IMR-90 (cell line): ENCODE results near the gene PRR5. TPM values are rescaled to one million over a fixed set of nuclear protein-coding genes. Genes with fewer than 3 reads are reported as not detected.

Source experiments
- ATAC-seq: fragments of 200-7000 bp; cut with Tn5 transposase; 2 replicates; pipeline ENCODE4 v1.9.1; 2020; ENCODE audit warnings: low read depth, mild to moderate bottlenecking, moderate library complexity
- BruUV-seq: library from RNA; stranded (reverse); fragments of 400-500 nt; replicated peaks from 2 replicates; lab custom pipeline; 2021; lab: Mats Ljungman, UMichigan
- CTCF ChIA-PET: fragments of 300-600 bp; formaldehyde crosslinking; extraction: SDS; loops from one replicate; lab custom pipeline; 2021; ENCODE audit warnings: antibody characterized with exemption; lab: Yijun Ruan, JAX
- POLR2A ChIA-PET: fragments of 300-600 bp; sonication (Branson Sonifier 250); formaldehyde crosslinking; loops from one replicate; lab custom pipeline; 2022; ENCODE audit warnings: antibody characterized with exemption; ENCODE audit not compliant: unreplicated experiment; lab: Charles Lee
- DNase-seq: peaks from one replicate; pipeline ENCODE4 v3.0.0; 2013
- H2AFZ ChIP-seq: replicated peaks from 2 replicates; pipeline ENCODE3; 2013; ENCODE audit warnings: low read length, mild to moderate bottlenecking; ENCODE audit not compliant: poor library complexity
- H2AK5ac ChIP-seq: 2 replicates; pipeline ENCODE4 v1.6.1; 2013; ENCODE audit warnings: low read depth, low read length, inconsistent platforms
- H2AK9ac ChIP-seq: replicated peaks from 2 replicates; pipeline ENCODE3; 2013; ENCODE audit warnings: mild to moderate bottlenecking, low read depth, low read length, moderate library complexity; ENCODE audit not compliant: poor library complexity
- H2BK120ac ChIP-seq: 2 replicates; pipeline ENCODE4 v1.6.1; 2013; ENCODE audit warnings: low read depth, low read length, inconsistent platforms
- H2BK15ac ChIP-seq: 3 replicates; pipeline ENCODE4 v1.6.1; 2013; ENCODE audit warnings: low read depth, low read length, inconsistent platforms
- H2BK20ac ChIP-seq: 2 replicates; pipeline ENCODE4 v1.6.1; 2013; ENCODE audit warnings: low read depth, mild to moderate bottlenecking, inconsistent platforms, low read length, moderate library complexity
- H2BK5ac ChIP-seq: 2 replicates; pipeline ENCODE4 v1.6.1; 2013; ENCODE audit warnings: mild to moderate bottlenecking, low read depth, low read length, inconsistent platforms; ENCODE audit not compliant: poor library complexity, severe bottlenecking
- H3K14ac ChIP-seq: replicated peaks from 2 replicates; pipeline ENCODE4 v1.6.1; 2013; ENCODE audit warnings: low read depth, low read length, inconsistent platforms
- H3K18ac ChIP-seq: 2 replicates; pipeline ENCODE4 v1.6.1; 2013; ENCODE audit warnings: low read depth, low read length, control low read depth
- H3K23ac ChIP-seq: 2 replicates; pipeline ENCODE4 v1.6.1; 2013; ENCODE audit warnings: low read depth, low read length, inconsistent platforms
- H3K27ac ChIP-seq: 2 replicates; pipeline ENCODE4 v1.5.1; 2013; ENCODE audit warnings: mild to moderate bottlenecking, control low read depth, low read length; ENCODE audit not compliant: insufficient read depth
- H3K27me3 ChIP-seq: 2 replicates; pipeline ENCODE4 v1.6.1; 2013; ENCODE audit warnings: low read length; ENCODE audit not compliant: control insufficient read depth, insufficient read depth
- H3K36me3 ChIP-seq: 2 replicates; pipeline ENCODE4 v1.6.1; 2013; ENCODE audit warnings: low read length, mixed read lengths; ENCODE audit not compliant: control insufficient read depth, insufficient read depth
- H3K4ac ChIP-seq: 2 replicates; pipeline ENCODE4 v1.6.1; 2013; ENCODE audit warnings: low read depth, low read length, inconsistent platforms
- H3K4me1 ChIP-seq: 2 replicates; pipeline ENCODE4 v1.6.1; 2013; ENCODE audit warnings: low read length, mixed read lengths; ENCODE audit not compliant: control insufficient read depth, insufficient read depth
- H3K4me2 ChIP-seq: 2 replicates; pipeline ENCODE4 v1.6.1; 2013; ENCODE audit warnings: low read depth, mild to moderate bottlenecking, control low read depth, low read length, moderate library complexity
- H3K4me3 ChIP-seq: 2 replicates; pipeline ENCODE4 v1.5.1; 2013; ENCODE audit warnings: low read depth, mild to moderate bottlenecking, control low read depth, low read length, moderate library complexity; ENCODE audit not compliant: insufficient read depth
- H3K56ac ChIP-seq: 2 replicates; pipeline ENCODE4 v1.6.1; 2013; ENCODE audit warnings: low read length, inconsistent platforms; ENCODE audit not compliant: insufficient read depth; ENCODE audit errors: extremely low read depth
- H3K79me1 ChIP-seq, 2 experiments: 2 replicates each; pipeline ENCODE4 v1.6.1; 2013; ENCODE audit warnings: low read length in 2 of 2, inconsistent platforms in 1 of 2, low read depth in 1 of 2
- H3K9ac ChIP-seq: 2 replicates; pipeline ENCODE4 v1.6.1; 2013; ENCODE audit warnings: low read depth, low read length, control low read depth
- H3K9me1 ChIP-seq: 2 replicates; pipeline ENCODE4 v1.6.1; 2013; ENCODE audit warnings: low read length, inconsistent platforms; ENCODE audit not compliant: insufficient read depth
- H3K9me3 ChIP-seq: 2 replicates; pipeline ENCODE4 v1.6.1; 2013; ENCODE audit warnings: low read length; ENCODE audit not compliant: control insufficient read depth, insufficient read depth
- H4K20me1 ChIP-seq: 2 replicates; pipeline ENCODE4 v1.6.1; 2013; ENCODE audit warnings: low read length, inconsistent platforms; ENCODE audit not compliant: insufficient read depth
- H4K5ac ChIP-seq: 2 replicates; pipeline ENCODE4 v1.6.1; 2013; ENCODE audit warnings: mild to moderate bottlenecking, low read depth, low read length, control low read depth
- H4K8ac ChIP-seq, 2 experiments: 2 replicates each; pipeline ENCODE4 v1.6.1; 2013; ENCODE audit warnings: low read depth in 2 of 2, low read length in 2 of 2, control low read depth in 1 of 2, inconsistent platforms in 1 of 2
- H4K91ac ChIP-seq: 2 replicates; pipeline ENCODE4 v1.6.1; 2013; ENCODE audit warnings: low read depth, low read length, inconsistent platforms; ENCODE audit not compliant: insufficient read depth
- BHLHE40 ChIP-seq: fragments of 150-350 bp; IDR thresholded peaks from 2 replicates; pipeline ENCODE4 v1.6.1; 2016; ENCODE audit warnings: mild to moderate bottlenecking, low read depth, low read length
- FOS ChIP-seq: fragments of 150-350 bp; IDR thresholded peaks from 2 replicates; pipeline ENCODE4 v1.6.1; 2016; ENCODE audit warnings: low read depth, low read length
- MXI1 ChIP-seq: IDR thresholded peaks from 2 replicates; pipeline ENCODE4 v1.6.1; 2012; ENCODE audit warnings: low read depth, mild to moderate bottlenecking, low read length, moderate library complexity, borderline replicate concordance
- WGBS, 2 experiments: methylation state at CpG; one replicate each; pipeline versions ENCODE4 v1.1.5 to v1.1.7; 2013; ENCODE audit warnings: missing lambda C conversion rate in 2 of 2; ENCODE audit not compliant: insufficient read length in 1 of 2; ENCODE audit errors: extremely low coverage in 2 of 2; 5-methylcytosine and 5-hydroxymethylcytosine counted together
- dilution Hi-C: fragments of 300-500 bp; cut with HindIII; formaldehyde crosslinking; loops from one replicate; pipeline ENCODE4 v1.14.3; 2018; ENCODE audit warnings: low sequenced_read_pairs; ENCODE audit not compliant: unreplicated experiment
- in situ Hi-C: fragments of 300-500 bp; cut with MboI; formaldehyde crosslinking; loops from 3 replicates; pipeline ENCODE4 v1.14.3; 2019; ENCODE audit warnings: low sequenced_read_pairs, inconsistent platforms, mixed read lengths
- intact Hi-C: fragments of 100-400 bp; cut with micrococcal nuclease; formaldehyde crosslinking; loops from 2 replicates; pipeline ENCODE4 v1.10.0; 2022
- polyA plus RNA-seq, 3 experiments: library from polyadenylated mRNA; depleted of rRNA; stranded (reverse); fragments of >200 nt; gene quantifications; 2 replicates each; pipeline ENCODE4 v1.2.3, GENCODE V29; 2012; ENCODE audit warnings: low replicate concordance in 1 of 3
- total RNA-seq: library from RNA; depleted of rRNA; stranded (reverse); fragments of >200 nt; gene quantifications from 2 replicates; pipeline ENCODE4 v1.2.3, GENCODE V29; 2012

Gene PRR5
- total and polyA plus RNA-seq, 2 of the 4 experiments (the other 2 are of a cell fraction) = 8.1 to 24.3 TPM

GRCh38 chr22:44707752-44708151 is 5.7 kb downstream of the PRR5 start:
- ChIA-PET POLR2A (no interaction called here), CTCF (no interaction called here)
- H3K23ac ChIP-seq = no peak overlapping the region
- DNase-seq = peak; percentile 70
- no peak overlapping the region for H3K4me3 ChIP-seq
- H4K5ac ChIP-seq = no peak overlapping the region
- H4K20me1 ChIP-seq = peaks cover 32% of the 10 kb centered on the region
- H2AK9ac ChIP-seq = peak overlapping the region; percentile 72
- H3K36me3 ChIP-seq = peaks cover 4% of the 10 kb centered on the region; the same call in 1 of the 2 replicates
- peaks cover 5% of the 10 kb centered on the region; the same call in 1 of the 2 replicates for H3K9me1 ChIP-seq
- no peak overlapping the region for H3K14ac ChIP-seq
- H4K8ac ChIP-seq = no peak overlapping the region
- in situ Hi-C loops (no loop called here), dilution Hi-C loops (no loop called here), intact Hi-C loops (no loop called here)
- H3K9me3 ChIP-seq = no peaks in the 10 kb centered on the region
- H3K9ac ChIP-seq = no peak overlapping the region
- no TSS peak for BruUV-seq
- peaks cover 15% of the 10 kb centered on the region for H3K4me1 ChIP-seq
- no peak overlapping the region for H3K56ac ChIP-seq
- H4K91ac ChIP-seq = no peak overlapping the region
- no peak overlapping the region for H3K18ac ChIP-seq
- H2BK15ac ChIP-seq = no peak overlapping the region
- 100% methylated on average over 1 of the region's 11 CpGs; no CpG with 5 or more reads in 1 of the 2 experiments for WGBS, 2 experiments
- TF ChIP-seq MXI1 (peak; percentile 19; the same call in 1 of the 2 replicates), BHLHE40 (peak; percentile 70; the same call in 1 of the 2 replicates), FOS (no peak)
- H3K27ac ChIP-seq = no peak overlapping the region
- H3K4ac ChIP-seq = peak overlapping the region; percentile 12; the same call in 1 of the 2 replicates
- no peak overlapping the region for H2BK5ac ChIP-seq
- peak overlapping the region; percentile 56 for H2AFZ ChIP-seq
- H2BK20ac ChIP-seq = no peak overlapping the region
- H3K4me2 ChIP-seq = no peak overlapping the region
- peaks cover 19 to 21% of the 10 kb centered on the region in 2 experiments; a peak in 2 of 4 replicates for H3K79me1 ChIP-seq
- ATAC-seq = peak; percentile 36; the same call in 1 of the 2 replicates
- peak overlapping the region; percentile 33; the same call in 1 of the 2 replicates for H2AK5ac ChIP-seq
- H3K27me3 ChIP-seq = no peaks in the 10 kb centered on the region
- H2BK120ac ChIP-seq = no peak overlapping the region
